Measurements from ENCODE around the gene BACE1-AS. TPM values are rescaled to one million over a fixed set of nuclear protein-coding genes. Genes with fewer than 3 reads are reported as not detected.
A peak's percentile ranks its signal among the peaks of the same experiment; 100 is the strongest.
"Not testable (repeated sequence)": the region's sequence is repeated elsewhere in the genome, so short reads cannot be mapped to it uniquely, and the experiment has no call there.

Gene BACE1-AS
- polyA plus RNA-seq (2013, experiment 1 of 2; ENCODE audit: insufficient read length), result 7.7 TPM
- polyA plus RNA-seq (2013, experiment 2 of 2; ENCODE audit: insufficient read length), result 7.2 TPM

DNA sequence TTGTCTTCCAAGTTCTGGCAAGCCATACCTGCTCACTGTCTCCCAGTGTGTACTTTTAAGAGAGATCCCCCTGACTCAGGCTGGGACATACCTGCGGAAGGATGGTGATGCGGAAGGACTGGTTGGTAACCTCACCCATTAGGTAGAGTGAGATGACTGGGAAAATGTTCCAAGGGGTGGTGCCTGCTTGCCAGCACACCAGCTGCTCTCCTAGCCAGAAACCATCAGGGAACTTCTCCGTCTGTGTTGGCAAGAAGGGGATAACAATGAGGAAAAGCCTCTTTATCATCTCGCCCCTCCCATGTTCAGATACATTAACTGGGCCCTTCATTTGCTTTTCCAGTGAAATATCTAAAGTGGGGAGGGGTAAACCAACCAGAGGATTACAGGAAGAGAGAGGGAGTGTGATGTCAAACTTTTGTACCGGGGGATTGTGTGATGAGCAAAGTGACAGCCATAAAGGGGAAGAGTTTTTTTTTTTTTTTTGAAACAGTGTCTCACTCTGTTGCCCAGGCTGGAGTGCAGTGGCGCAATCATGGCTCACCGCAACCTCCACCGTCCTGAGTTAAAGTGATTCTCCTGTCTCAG is at the start of gene BACE1-AS:
TSS of gene BACE1-AS (plus strand) at position 538 of the 588 bp plus-strand sequence.
- no peak for DNase-seq

DNA sequence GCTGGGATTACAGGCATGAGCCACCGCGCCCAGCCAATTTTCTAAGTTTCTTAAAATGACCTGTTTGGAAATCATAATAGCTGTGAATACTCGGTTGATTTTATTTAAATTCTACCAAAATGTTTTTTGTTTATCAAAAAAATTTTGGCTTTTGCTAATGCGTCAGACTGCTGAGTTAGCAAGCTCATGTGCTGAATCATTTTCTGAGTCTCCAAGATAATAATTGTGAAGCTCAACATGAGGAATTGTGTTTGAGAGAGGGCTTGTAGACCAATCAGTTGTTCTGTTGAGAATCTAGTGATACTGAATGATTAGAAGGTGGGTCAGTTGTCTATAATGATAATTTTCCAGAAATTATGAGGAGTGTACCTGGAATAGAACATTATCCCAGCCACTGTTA is 42.8 kb upstream of the BACE1-AS start:
- DNase-seq, result no peak

DNA sequence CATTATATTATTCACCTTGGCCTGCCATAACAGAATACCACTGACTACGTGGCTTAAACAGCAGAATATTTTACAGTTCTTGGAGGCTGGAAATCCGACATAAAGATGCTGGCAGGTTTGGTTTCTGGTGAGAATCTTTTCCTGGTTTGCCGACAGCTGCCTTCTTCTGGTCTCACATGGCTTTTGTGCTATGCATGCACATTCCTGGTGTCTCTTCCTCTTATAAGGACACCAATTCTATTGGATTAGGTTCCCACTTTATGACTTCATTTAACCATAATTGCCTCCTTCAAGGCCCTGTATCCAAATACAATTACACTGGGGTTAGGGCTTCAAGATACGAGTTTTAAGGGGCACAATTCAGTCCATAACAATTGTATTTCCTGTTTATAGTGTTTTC is 41.6 kb upstream of the BACE1-AS start:
- DNase-seq, result no peak

DNA sequence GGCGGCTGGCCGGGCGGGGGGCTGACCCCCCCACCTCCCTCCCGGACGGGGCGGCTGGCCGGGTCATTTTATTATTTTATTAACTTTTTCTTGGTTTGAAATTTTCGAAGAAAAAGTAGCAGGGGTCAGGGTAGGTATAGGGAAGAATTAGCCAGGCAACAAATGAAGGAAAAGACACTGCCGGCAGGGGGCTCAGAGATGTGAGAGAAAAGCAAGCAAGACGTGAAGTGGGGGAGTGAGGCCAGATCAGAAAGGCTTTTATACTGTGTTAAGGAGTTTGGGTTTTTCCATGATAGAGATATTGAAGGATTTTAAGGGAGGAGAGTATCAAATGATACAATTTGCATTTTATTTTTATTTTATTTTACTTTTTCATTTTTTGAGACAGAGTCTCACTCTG is 39.6 kb upstream of the BACE1-AS start:
- no peak for DNase-seq

DNA sequence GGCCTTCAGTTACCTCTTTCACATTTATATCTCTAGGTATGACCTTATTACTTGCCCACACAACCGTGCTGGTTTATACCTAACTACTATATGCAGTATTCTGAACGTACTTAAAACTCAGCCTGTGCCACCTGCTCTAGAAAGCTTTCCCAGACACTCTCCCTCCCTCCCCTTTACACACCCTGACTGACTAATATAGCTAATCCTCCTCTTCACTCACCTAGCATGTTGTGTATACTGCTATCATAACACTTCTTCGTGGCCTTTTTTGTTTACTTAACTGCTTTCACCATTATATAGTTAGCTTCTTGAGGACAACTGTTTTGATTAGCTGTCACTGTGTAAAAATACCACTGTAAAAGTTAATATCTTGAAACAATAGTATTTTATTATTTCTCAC is 35.2 kb upstream of the BACE1-AS start:
- no peak for DNase-seq

DNA sequence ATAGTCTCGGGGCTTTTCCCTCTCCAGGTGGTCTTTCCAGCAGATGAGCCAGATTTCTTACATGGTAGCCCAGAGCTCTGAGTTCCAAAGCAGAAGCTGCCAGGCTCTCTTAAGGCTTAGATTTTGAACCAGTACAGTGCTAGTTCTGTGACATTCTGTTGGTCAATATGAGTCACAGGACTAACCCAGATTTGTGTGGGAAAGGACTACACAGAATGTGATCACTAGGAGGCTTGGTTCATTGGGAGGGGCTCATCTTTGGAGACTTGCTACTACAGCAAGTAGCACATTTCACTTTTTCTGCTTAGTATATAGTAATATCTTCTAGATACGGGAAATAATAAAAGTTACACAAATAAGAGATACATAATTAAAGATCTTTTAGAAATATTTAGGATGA is 34.6 kb upstream of the BACE1-AS start:
- DNase-seq, result peak; percentile 42

DNA sequence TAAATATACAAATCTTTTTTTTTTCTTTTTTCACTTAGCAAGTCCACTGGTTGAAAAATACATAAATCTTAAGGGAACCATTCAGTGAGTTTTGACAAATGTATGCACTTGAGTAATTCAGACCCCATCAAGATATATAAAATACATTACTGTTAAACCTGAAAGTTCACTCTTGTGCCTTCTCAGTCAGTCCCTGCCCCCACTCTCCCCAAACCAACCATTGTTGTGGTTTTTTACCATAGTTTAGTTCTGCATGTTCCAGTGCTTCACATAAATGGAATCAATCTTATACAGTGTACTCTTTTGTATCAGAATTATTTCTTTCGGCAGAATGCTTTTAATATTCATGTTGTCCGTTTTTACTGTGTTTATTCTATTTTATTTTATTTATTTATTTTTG is 32.6 kb upstream of the BACE1-AS start:
- peak; percentile 34 for DNase-seq

DNA sequence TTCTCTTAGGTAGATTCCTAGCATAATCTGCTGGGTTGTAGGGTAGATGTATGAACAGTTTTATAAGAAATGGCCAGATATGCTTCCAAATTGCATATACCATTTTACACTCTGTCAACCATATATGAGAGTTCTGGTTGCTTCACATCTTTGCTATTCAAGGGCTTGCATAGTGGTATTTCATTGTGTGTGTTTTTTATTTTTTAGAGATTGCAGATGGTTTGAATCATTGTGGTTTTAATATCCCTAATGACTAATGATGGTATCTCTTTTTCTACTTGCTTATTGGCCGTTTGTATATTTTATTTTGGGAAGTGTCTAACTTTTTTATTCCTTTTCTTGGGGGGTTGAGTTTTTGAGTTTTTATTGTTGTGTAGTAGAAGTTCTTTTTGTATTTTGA is 31.7 kb upstream of the BACE1-AS start:
- peak; percentile 85 for DNase-seq

DNA sequence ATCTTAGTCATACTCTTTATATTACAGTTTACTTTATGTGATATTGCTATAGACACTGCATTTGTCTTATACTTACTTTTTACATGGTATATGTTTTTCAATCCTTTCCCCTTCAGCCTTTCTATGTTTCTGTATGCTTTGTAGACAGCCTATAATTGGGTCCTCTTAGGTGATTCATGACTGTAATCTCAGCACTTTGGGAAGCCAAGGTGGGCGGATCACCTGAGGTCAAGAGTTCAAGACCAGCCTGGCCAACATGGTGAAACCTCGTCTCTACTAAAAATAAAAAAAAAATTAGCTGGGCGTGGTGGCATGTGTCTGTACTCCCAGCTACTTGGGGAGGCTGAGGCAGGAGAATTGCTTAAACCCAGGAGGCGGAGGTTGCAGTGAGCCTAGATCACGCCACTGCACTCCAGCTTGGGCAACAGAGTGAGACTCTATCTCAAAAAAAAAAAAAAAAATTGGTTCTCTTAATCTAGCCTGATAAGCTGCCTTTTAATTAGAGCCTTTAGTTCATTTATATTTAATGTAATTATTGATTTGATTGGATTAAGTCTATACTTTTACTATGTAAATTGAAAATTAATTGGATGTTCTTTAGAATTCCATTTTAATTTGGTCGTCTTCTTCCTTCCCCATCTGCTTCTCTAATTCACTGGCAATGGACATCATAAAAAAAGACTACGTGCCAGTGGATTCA is 26.4 kb upstream of the BACE1-AS start:
- DNase-seq, result not testable (repeated sequence)

DNA sequence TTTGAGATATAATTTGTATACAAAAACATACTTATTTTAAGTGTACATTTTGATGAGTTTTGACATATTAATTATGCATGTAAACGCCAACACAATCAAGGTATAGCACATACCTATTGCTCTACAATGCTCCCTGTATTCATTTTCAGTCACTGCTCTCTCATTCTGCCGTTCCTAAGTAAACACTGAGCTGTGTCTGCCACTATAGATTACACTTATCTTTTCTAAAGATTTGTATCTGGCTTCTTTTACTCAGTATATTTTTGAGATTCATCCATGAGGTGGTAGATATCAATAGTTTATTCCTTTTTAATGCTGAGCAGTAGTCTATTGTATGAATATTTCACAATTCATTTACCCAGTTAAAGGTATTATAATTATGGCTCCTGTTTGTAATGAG is 25.4 kb upstream of the BACE1-AS start:
- DNase-seq, result no peak

DNA sequence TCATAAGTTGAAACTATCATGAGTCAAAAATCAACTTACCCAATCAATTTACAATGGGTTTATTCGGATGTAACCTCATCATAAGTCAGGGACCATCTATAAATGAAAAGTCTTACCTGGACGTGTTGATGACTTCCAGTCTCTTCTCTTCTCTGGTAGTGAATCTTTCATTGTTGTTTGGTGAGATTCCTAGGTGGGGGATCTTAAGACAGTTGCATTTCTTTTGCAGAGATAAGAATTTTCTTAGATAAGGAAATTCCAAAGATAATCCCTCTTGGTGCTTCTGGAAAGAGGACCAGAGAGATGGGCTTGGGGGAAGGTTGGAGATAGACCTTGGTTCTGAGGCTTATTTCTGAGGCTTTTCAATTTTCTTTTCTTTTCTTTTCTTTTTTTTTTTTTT is 21.3 kb upstream of the BACE1-AS start:
- no peak for DNase-seq

DNA sequence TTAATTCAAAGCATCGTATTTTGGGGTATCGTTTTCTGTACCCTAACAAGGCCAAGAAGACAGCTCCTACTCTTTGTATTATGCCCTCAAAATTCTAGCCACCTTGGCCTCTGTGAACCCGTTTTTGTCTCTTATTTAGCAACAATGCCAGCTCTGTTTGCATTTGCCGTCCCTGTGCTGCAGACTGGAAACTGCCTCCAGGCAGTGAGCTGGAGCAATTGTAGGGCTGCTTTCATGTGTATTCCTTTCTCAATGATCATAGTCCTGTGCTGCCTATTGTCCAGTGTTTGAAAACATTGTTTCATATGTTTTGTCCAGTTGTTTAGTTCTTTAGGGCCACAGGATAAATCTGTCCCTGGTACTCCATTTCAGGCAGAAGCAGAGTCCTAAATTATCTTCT is 19.9 kb upstream of the BACE1-AS start:
- no peak for DNase-seq

DNA sequence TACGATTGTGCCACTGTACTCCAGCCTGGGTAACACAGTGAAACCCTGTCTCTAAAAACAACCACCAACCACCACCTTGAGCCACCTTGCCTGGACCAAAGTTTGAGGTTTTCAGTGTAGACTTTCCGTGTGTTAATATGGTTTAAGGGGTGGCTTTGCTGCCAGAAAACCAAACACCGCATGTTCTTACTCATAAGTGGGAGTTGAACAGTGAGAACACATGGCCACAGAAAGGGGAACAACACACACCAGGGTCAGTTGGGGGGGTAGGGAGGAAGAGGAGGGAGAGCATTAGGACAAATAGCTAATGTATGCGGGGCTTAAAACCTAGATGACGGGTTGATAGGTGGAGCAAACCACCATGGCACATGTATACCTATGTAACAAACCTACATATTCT is 19.0 kb upstream of the BACE1-AS start:
- DNase-seq, result not testable (repeated sequence)

DNA sequence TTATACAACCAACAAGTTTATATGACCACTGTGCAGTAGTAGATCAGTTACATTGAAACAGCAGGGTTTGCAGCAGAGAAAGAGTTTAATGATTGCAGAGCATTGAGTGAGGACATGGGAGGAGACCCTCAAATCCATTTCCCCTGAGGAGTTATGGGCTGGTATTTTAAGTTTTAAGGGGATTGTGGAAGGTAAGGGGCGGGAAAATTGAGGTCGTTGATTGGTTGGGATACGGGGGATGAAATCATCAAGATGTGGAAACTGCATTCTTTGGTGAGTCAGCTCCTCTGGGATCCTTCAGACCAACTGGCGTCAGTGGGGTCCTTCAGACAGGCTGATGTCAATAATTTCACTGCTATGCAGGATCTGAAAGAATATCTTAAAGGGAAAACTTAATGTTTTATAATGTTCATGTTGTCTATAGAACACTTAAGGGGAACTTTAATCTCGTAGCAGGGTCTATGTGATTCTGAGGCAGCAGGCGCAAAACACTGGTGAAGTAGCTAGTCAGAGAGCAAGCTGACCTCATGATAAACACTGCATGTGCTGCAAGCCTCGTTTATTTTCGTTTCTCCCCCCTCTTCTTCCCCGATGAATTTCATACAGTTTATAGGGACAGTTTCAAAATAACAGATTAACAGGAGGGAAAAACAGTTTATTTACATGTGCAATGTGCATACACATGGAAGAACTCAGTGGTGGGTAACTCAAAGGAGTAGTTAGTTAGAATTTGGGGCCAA is 17.4 kb upstream of the BACE1-AS start:
- peak; percentile 91 for DNase-seq

DNA sequence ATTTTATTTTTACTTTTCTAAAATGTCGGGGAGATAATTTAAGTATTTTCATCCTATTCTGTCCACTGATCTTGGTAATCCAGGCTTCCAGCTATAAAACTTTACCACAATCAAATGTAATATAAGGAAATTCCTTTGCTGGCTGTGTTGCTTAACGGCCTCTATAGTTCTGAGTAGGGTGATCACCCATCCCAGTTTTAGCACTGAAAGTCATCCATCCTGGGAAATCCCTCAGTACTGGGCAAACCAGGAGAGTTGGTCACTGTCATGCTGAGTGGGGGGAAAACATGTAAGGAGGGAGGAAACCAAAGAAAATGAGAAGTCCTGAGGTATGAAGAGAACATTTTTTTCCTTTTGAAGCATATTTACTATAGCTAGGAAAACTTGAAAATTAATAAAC is 12.8 kb upstream of the BACE1-AS start:
- no peak for DNase-seq

DNA sequence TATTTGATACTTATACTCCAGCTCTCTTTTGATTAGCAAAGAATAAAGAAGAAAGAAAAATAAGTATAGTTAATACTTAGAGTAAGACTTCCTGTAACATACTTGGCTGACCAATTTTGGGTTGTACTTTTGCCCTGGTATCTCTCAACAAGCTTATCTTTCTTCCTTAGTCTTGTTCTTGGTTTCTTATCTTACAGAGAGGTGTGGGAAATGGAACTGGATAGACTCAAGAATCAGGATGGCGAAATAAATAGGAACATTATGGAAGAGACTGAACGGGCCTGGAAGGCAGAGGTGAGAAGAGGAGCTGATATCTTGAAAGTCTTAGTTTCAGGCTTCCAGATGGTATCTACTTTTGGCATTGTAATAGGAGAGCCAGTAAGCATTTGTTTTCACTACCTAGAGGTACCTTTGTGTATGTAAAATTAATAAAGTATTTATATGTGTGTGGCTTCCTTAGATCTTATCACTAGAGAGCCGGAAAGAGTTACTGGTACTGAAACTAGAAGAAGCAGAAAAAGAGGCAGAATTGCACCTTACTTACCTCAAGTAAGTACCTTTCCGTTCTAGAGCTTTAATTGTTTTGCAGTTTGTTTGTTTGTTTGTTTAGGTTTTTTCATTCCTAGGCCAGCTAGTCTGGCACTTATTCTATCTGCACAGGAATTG is 11.3 kb upstream of the BACE1-AS start:
- no peak for DNase-seq

DNA sequence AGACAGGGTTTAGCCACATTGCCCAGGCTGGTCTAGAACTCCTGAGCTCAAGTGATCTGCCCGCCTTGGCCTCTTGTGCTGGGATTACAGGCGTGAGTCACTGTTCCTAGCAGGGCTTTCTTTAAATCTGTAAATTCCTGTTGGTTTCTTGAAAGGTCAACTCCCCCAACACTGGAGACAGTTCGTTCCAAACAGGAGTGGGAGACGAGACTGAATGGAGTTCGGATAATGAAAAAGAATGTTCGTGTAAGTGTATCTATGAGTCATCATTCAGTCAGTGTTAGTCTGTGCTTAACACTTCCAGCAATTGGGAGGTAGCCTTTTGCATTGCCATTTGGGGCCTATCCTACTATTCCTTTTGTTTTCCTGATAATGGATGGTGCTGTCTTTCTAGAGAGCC is 10.0 kb upstream of the BACE1-AS start:
- peak; percentile 99 for DNase-seq

DNA sequence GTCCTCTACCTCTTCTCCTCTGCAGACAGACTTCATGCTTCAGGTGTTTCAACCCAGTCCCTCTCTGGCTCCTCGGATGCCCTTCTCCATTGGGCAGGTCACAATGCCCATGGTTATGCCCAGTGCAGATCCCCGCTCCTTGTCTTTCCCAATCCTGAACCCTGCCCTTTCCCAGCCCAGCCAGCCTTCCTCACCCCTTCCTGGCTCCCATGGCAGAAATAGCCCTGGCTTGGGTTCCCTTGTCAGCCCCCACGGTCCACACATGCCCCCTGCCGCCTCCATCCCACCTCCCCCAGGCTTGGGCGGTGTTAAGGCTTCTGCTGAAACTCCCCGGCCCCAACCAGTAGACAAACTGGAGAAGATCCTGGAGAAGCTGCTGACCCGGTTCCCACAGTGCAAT is 9.3 kb upstream of the BACE1-AS start:
- no peak for DNase-seq

DNA sequence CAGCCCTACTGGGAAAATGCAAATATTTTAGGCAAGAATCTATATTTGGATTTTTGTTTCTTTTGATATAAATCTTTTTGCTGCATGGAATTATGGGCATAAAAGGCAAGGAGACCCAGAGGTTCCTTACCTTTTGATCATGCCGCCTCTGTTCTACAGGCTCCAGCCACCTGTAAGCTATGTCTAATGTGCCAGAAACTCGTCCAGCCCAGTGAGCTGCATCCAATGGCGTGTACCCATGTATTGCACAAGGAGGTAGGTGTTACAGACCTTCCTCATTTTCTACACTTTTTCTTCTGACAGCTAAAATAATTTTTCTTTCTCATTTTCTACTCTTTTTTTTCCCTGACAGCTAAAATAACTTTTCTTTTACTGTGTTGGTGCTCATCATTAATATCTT is 8.2 kb upstream of the BACE1-AS start:
- no peak for DNase-seq

DNA sequence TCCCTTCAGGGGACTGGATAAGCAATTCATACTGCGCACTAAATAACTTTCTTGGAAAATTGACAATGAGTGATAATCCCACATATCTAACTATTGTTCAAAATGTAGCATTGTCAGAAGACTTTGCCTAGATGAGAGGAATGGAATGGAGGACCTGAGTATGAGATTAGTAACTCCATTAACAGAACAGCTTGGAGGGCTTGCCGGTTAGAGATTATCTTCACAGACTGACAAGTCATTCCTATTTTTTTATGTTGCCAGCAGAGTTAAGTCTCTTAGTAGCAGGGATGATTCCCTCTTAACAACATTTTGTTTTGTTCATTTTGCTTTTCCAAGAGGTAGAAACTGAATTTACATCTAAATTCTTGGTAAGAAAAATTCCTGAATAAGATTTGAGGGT is 7.1 kb upstream of the BACE1-AS start:
- no peak for DNase-seq

DNA sequence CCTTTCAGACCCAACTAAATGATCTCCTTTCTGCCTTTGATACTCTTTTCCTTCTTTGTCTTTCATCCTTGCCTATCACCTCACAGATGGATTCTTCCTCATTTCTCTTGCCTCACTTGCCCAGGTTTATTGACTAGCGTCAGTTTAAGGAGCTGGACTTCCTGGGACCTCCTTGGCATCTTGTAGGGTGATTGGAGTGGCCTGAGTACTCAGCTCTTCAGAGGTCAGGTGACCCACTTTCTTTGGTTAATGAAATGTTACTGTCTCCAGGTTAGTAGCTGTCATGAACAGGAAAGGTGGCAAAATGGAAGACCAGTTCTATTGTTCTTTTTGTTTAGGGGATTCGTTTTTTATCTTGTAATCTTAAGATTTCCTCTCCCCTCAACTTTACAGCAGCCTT is 4.6 kb upstream of the BACE1-AS start:
- DNase-seq, result no peak

DNA sequence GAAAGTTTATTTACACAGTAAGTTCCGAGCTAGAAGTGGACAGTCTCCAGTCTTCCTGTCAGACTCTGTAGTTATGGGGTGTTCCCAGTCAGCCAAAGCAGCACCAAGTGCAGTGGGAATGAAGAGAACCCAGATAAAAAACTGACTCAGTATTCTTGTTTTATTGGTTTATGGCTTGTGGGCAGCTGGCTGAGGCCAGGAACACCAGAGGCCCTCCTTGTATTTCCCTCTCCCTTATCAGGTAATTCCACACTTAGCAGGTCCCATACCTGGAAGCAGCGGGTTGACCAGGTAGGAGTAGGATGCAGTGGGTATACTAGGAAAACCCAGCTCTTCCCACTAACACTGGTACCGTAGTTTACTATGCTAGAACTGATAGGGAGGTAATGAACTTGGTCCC is 3.5 kb upstream of the BACE1-AS start:
- DNase-seq, result no peak

DNA sequence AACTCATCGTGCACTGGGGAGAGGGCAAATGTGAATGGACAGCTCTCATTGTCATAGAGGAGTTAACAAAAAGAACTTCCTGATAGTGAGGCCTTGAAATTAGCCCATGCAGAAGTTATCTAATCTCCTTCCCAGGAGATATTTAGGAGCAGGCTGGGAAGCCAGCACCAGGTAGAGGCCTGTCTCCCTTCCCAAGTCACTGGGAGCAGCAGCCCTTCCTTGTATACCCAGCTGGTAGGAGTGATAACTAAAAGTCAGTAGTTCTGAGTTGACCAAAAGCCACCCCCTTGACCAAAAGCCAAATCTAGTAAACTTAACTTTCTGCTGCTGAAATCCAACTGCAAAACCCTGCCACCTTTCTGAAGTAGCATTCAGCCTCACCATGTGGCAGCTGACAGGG is 1.4 kb upstream of the BACE1-AS start:
- no peak for DNase-seq
